ENCODE results near the gene LHX3.

The LHX3 gene

DNA sequence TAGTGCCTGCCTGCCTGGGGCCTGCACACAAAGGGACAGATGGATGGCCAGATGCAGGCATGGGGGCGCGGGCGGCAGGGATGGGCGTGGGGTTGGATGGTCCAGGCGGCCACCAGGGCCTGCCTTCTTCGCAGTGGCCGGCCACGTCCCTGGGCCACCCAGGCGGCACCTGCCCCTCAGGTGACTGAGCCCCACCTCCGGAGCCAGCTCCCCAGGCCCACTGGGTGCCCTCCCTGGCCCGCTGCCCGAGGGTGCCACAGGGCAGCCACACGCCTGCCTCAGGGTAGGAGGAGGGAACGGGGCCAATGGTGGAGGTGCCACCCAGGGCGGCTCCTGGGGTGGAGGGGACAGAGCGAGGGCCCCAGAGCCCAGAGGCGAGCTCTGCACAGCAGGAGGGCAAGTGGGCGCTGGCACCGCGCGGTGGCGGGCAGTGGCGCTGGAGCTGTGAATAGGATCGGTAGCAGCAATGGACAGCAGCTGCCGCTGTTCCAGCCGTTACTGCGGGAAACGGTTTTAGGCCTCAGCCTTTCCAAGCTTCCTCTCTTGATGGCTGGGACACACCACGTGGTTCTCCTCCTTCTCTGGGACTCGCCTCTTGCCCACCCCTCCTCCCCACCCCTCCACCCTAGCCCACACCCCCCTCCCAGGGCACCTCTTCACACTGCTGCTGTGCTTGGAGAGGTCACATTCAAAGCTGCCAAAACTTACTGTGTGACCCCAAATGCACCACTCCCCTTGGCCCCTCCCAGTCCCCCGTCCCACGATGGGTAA, 19.1 kb downstream of the LHX3 start (continued):
- TF ChIP-seq, protein P1, sequence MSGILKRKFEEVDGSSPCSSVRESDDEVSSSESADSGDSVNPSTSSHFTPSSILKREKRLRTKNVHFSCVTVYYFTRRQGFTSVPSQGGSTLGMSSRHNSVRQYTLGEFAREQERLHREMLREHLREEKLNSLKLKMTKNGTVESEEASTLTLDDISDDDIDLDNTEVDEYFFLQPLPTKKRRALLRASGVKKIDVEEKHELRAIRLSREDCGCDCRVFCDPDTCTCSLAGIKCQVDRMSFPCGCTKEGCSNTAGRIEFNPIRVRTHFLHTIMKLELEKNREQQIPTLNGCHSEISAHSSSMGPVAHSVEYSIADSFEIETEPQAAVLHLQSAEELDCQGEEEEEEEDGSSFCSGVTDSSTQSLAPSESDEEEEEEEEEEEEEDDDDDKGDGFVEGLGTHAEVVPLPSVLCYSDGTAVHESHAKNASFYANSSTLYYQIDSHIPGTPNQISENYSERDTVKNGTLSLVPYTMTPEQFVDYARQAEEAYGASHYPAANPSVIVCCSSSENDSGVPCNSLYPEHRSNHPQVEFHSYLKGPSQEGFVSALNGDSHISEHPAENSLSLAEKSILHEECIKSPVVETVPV (CRISPR knock-in tag; IDR thresholded peaks at IDR 0.05), result no peak
- no peak for TF ChIP-seq CREB5 (CRISPR knock-in tag; IDR thresholded peaks at IDR 0.05; ENCODE audit: low read depth)
- TF ChIP-seq SNAI2 (CRISPR knock-in tag; IDR thresholded peaks at IDR 0.05), result no peak
- no peak for TF ChIP-seq ZNF565 (CRISPR knock-in tag; conservative IDR thresholded peaks at IDR 0.05; ENCODE audit: low read depth)
- no peak for TF ChIP-seq TOX (CRISPR knock-in tag; IDR thresholded peaks at IDR 0.05; ENCODE audit: borderline replicate concordance)
- TF ChIP-seq ZNF8 (CRISPR knock-in tag; IDR thresholded peaks at IDR 0.05), result no peak

DNA sequence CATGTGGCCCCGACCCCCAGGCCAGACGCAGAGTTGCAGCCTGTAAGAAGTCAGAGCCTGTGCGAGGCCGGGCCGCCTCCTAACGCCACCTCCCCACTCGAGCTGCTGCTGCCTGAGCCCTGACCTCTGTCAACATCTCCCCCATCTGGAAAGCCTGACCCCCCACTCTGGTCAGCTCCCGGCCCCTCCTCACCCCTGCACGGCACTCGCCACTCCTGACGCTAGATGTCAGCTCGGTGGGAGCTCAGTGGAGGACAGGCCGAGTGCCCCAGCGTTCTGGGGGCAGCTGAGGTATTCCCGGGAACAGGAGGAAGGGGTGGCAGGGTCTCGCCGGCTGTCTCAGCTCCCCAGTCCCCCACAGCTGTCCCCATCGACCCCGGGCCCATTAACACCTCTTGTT, 19.9 kb downstream of the LHX3 start:
- no peak for TF ChIP-seq ZC3H10 (CRISPR knock-in tag; IDR thresholded peaks at IDR 0.05)
- TF ChIP-seq, protein P1 (CRISPR knock-in tag; IDR thresholded peaks at IDR 0.05), result no peak
- no peak for TF ChIP-seq CREB5 (CRISPR knock-in tag; IDR thresholded peaks at IDR 0.05; ENCODE audit: low read depth)
- TF ChIP-seq PATZ1 (CRISPR knock-in tag; IDR thresholded peaks at IDR 0.05; ENCODE audit: borderline replicate concordance), result no peak
- TF ChIP-seq OSR1 (CRISPR knock-in tag; IDR thresholded peaks at IDR 0.05), result no peak
- TF ChIP-seq TCF4 (CRISPR knock-in tag; IDR thresholded peaks at IDR 0.05; ENCODE audit: borderline replicate concordance), result no peak
- TF ChIP-seq ZNF70 (CRISPR knock-in tag; IDR thresholded peaks at IDR 0.05), result no peak
- no peak for TF ChIP-seq BACH2 (CRISPR knock-in tag; IDR thresholded peaks at IDR 0.05; ENCODE audit: borderline replicate concordance)
- no peak for TF ChIP-seq POU6F1 (CRISPR knock-in tag; IDR thresholded peaks at IDR 0.05; ENCODE audit: borderline replicate concordance, low read depth)
- no peak; the same call in 2 of the 3 replicates for ATAC-seq

GRCh38 chr9:136182850-136183422, 22.0 kb downstream of the LHX3 start:
- ATAC-seq, result no peak
- no peak for TF ChIP-seq ZC3H10 (CRISPR knock-in tag; IDR thresholded peaks at IDR 0.05)
- TF ChIP-seq GLIS3 (CRISPR knock-in tag; IDR thresholded peaks at IDR 0.05), result no peak
- no peak for TF ChIP-seq OSR1 (CRISPR knock-in tag; IDR thresholded peaks at IDR 0.05)
- no peak for TF ChIP-seq CSDC2 (CRISPR knock-in tag; IDR thresholded peaks at IDR 0.05)
- no peak for TF ChIP-seq POU6F1 (CRISPR knock-in tag; IDR thresholded peaks at IDR 0.05; ENCODE audit: borderline replicate concordance, low read depth)
- no peak for TF ChIP-seq BACH2 (CRISPR knock-in tag; IDR thresholded peaks at IDR 0.05; ENCODE audit: borderline replicate concordance)
- TF ChIP-seq PATZ1 (CRISPR knock-in tag; IDR thresholded peaks at IDR 0.05; ENCODE audit: borderline replicate concordance), result no peak
- no peak for TF ChIP-seq TCF4 (CRISPR knock-in tag; IDR thresholded peaks at IDR 0.05; ENCODE audit: borderline replicate concordance)
- TF ChIP-seq ZNF565 (CRISPR knock-in tag; conservative IDR thresholded peaks at IDR 0.05; ENCODE audit: low read depth), result no peak
- no peak for TF ChIP-seq PPARA (CRISPR knock-in tag; IDR thresholded peaks at IDR 0.05; ENCODE audit: borderline replicate concordance)
- TF ChIP-seq ISL1 (CRISPR knock-in tag; IDR thresholded peaks at IDR 0.05), result no peak
- TF ChIP-seq, protein P1 (CRISPR knock-in tag; IDR thresholded peaks at IDR 0.05), result no peak
- TF ChIP-seq ZNF8 (CRISPR knock-in tag; IDR thresholded peaks at IDR 0.05), result no peak
- TF ChIP-seq ESRRG (CRISPR knock-in tag; IDR thresholded peaks at IDR 0.05), result no peak
- TF ChIP-seq ARNTL (CRISPR knock-in tag; IDR thresholded peaks at IDR 0.05; ENCODE audit: borderline replicate concordance, low read depth), result no peak
